Naive thymus-derived CD8-positive, alpha-beta T cell (primary cell): ENCODE results near the gene INSYN2B. TPM values are rescaled to one million over a fixed set of nuclear protein-coding genes. Genes with fewer than 3 reads are reported as not detected.

Experiments used
- ATAC-seq, 2 donors: fragments of 150-1000 bp; cut with Tn5 transposase in 1 of 2; sonication (Bioruptor Pico), chemical (Tn5 transposase) in 1 of 2; 1 replicate in 1 of 2; 2 replicates in 1 of 2; pipeline ENCODE4 v1.10.0; 2021; ENCODE audit warnings: mild to moderate bottlenecking in 2 of 2, moderate library complexity in 2 of 2
- POLR2A ChIA-PET: fragments of 350-600 bp; sonication (Branson Sonifier 250); formaldehyde crosslinking; loops from one replicate; lab custom pipeline; 2021; ENCODE audit warnings: antibody characterized with exemption; lab: Charles Lee
- DNase-seq, 10 donors: peaks; one replicate each; pipeline versions ENCODE4 v3.0.0 to v3.0.0-alpha.2; 2020 to 2022
- H3K27ac Mint-ChIP-seq, 10 donors: one replicate each; pipeline ENCODE4 v1.8.0; 2020 to 2022; ENCODE audit warnings: mild to moderate bottlenecking in 10 of 10, mixed read lengths in 10 of 10, moderate library complexity in 4 of 10, inconsistent platforms in 1 of 10
- H3K27me3 Mint-ChIP-seq, 5 donors: one replicate each; pipeline ENCODE4 v1.8.0; 2021 to 2022; ENCODE audit warnings: mixed read lengths in 5 of 5
- H3K36me3 Mint-ChIP-seq, 3 donors: one replicate each; pipeline ENCODE4 v1.8.0; 2020 to 2022; ENCODE audit warnings: mixed read lengths in 3 of 3, mild to moderate bottlenecking in 2 of 3, inconsistent platforms in 1 of 3
- H3K4me1 Mint-ChIP-seq, 4 donors: one replicate each; pipeline ENCODE4 v1.8.0; 2021 to 2022; ENCODE audit warnings: mixed read lengths in 4 of 4
- H3K4me3 Mint-ChIP-seq, 10 donors: one replicate each; pipeline ENCODE4 v1.8.0; 2020 to 2022; ENCODE audit warnings: mild to moderate bottlenecking in 10 of 10, mixed read lengths in 10 of 10, moderate library complexity in 6 of 10, inconsistent platforms in 1 of 10
- H3K9me3 Mint-ChIP-seq, 9 donors: one replicate each; pipeline ENCODE4 v1.8.0; 2020 to 2022; ENCODE audit warnings: mixed read lengths in 9 of 9, mild to moderate bottlenecking in 3 of 9, inconsistent platforms in 1 of 9, moderate library complexity in 1 of 9
- polyA plus RNA-seq, 3 donors: library from polyadenylated mRNA; unstranded; fragments of 300-500 nt; fragmentation: Illumina TruSeq; gene quantifications; one replicate each; pipeline ENCODE4 v1.2.3, GENCODE V29; 2021
- total RNA-seq, 8 experiments: library from RNA in 2 of 8; stranded (reverse) in 2 of 8; gene quantifications; one replicate each; pipeline ENCODE4 v1.2.3 and lab custom pipeline; 2021 to 2026

INSYN2B gene
- total RNA-seq (not detected), polyA plus RNA-seq (under 1 TPM in 1 of 3 donors, not detected in 2; 0.05 TPM), total RNA-seq (lab: John Stamatoyannopoulos, UW) (0 reads per million in 6 experiments)

- peak within 1 kb of the TSS in 2 of 10 donors; percentile 43 to 52 for H3K27ac Mint-ChIP-seq
- H3K9me3 Mint-ChIP-seq: no peaks in the 10 kb centered on the region
- ATAC-seq: no peak
Measured at GRCh38 chr5:169980418-169981053, at the start of gene INSYN2B. Gene INSYN2B, minus strand, starts transcription at chr5:169980495. Its CDS starts 96,597 bp downstream, at chr5:169883898.

DNA sequence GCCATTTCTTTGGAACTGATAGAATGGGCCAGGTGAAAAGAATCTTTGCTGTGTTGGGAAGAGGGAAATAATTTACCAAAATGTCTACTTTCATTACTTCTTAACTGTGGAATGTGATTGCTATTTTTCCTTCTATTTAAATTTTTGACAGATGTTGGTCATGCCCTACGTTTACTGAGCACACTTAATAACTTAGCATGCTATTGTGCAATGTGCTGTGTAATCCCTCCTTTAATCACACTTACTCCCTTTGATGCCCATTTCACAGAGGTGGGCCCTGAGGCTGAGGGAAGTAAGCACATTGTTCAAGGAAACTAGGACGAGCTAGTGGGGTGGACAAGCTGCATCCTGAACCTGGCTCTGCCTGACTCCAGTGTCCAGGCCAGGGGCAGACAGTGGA is 47.8 kb upstream of the INSYN2B start:
- ATAC-seq (no peak), DNase-seq (no peak)
- Mint-ChIP-seq H3K9me3 (no peaks in the 10 kb centered on the region), H3K27me3 (no peaks in the 10 kb centered on the region), H3K4me3 (no peak overlapping the region), H3K4me1 (peaks cover 0 to 6% (median 0%) of the 10 kb centered on the region in 4 donors), H3K27ac (peak overlapping the region in 1 of 10 donors; percentile 32), H3K36me3 (peaks cover 15 to 93% (median 53%) of the 10 kb centered on the region in 3 donors)
- POLR2A ChIA-PET: no interaction called here

More at GRCh38 chr5:169980418-169981053, at the start of gene INSYN2B:
- no peak for DNase-seq
- no peaks in the 10 kb centered on the region for H3K27me3 Mint-ChIP-seq
- no peak within 1 kb of the TSS for H3K4me3 Mint-ChIP-seq
- POLR2A ChIA-PET: no interaction called here
- peaks cover 0 to 2% (median 0%) of the 10 kb centered on the region in 4 donors for H3K4me1 Mint-ChIP-seq
- peaks cover 18 to 52% (median 24%) of the 10 kb centered on the region in 3 donors for H3K36me3 Mint-ChIP-seq

DNA sequence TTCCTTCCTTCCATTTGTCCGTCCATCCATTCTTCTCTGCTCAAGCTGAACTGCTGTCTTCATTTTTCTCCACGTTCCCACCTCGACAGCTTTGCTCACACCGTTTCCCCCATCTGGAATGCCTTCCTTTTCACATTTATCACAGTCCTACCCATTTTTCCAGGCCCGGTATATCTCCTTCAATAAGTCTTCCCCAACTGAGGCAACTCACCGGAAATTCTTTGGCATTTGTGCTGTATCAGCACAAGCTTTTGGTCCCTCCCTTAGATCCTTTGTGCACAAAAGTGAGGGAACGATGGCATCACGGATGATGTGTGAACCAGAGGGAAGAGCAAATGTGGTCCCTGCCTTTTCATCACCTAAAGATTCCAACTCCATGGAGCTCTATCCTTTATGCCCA is 45.6 kb upstream of the INSYN2B start:
- POLR2A ChIA-PET: no interaction called here
- DNase-seq: no peak
- Mint-ChIP-seq H3K27me3 (no peaks in the 10 kb centered on the region), H3K36me3 (peaks cover 15 to 95% (median 47%) of the 10 kb centered on the region in 3 donors), H3K9me3 (no peaks in the 10 kb centered on the region), H3K27ac (no peak overlapping the region), H3K4me1 (peaks cover 0 to 6% (median 0%) of the 10 kb centered on the region in 4 donors), H3K4me3 (peak overlapping the region in 1 of 10 donors; percentile 52)
- no peak for ATAC-seq

DNA sequence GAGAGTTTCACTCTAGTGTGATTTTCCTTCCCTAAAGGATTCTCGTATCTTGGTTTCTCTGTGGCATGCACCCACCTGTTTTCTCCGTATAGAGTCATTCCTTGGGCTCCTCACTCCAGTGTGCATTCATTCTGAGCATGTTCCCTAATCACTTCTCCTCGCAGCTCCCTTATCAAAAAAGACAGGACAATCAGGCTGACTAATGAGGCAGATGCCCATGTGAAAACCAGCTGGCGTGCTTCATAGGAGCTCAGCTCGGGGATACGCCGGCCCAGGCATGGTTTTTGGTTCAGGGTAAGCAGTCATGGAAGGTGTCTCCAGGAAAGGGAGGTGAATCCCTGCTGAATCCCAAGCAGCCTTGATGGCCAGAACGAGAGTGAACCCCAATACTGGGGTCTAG is 41.2 kb upstream of the INSYN2B start:
- Mint-ChIP-seq H3K36me3 (peaks cover 12 to 88% (median 44%) of the 10 kb centered on the region in 3 donors), H3K27me3 (no peaks in the 10 kb centered on the region), H3K27ac (no peak overlapping the region), H3K4me1 (peaks cover 0 to 6% (median 0%) of the 10 kb centered on the region in 4 donors), H3K4me3 (no peak overlapping the region), H3K9me3 (no peaks in the 10 kb centered on the region)
- ATAC-seq: no peak
- POLR2A ChIA-PET: no interaction called here
- no peak for DNase-seq

DNA sequence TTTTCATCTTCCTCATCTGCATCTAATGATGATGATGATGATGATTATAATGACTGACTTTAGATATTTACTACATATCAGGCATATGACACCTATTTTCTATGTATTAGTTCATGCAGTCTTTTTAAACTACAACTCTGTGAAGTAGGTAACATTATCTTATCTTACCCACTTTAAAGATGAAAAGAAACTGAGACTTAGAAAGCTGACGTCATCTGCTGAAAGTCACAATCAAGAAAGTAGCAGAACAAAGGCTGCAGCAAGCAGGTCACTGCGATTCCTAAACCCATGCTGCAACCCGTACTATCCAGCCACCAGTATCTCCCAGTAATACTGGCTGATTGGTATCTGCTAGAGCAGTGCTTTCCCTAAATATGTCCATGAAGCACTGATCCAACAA is 40.1 kb upstream of the INSYN2B start:
- Mint-ChIP-seq H3K4me3 (no peak overlapping the region), H3K4me1 (peaks cover 0 to 5% (median 0%) of the 10 kb centered on the region in 4 donors), H3K27ac (no peak overlapping the region), H3K36me3 (peaks cover 12 to 87% (median 39%) of the 10 kb centered on the region in 3 donors), H3K27me3 (no peaks in the 10 kb centered on the region), H3K9me3 (no peaks in the 10 kb centered on the region)
- ATAC-seq: no peak
- POLR2A ChIA-PET: no interaction called here
- DNase-seq: no peak

- H3K36me3 Mint-ChIP-seq: peaks cover 17 to 76% (median 48%) of the 10 kb centered on the region in 3 donors
- no peak for DNase-seq
- H3K9me3 Mint-ChIP-seq: no peaks in the 10 kb centered on the region
- POLR2A ChIA-PET: no interaction called here
- H3K4me1 Mint-ChIP-seq: peaks cover 0 to 2% (median 0%) of the 10 kb centered on the region in 4 donors
- ATAC-seq: no peak
- no peak overlapping the region for H3K27ac Mint-ChIP-seq
- H3K4me3 Mint-ChIP-seq: no peak overlapping the region
- no peaks in the 10 kb centered on the region for H3K27me3 Mint-ChIP-seq
Measured at GRCh38 chr5:170012622-170013021, 32.3 kb upstream of the INSYN2B start.

DNA sequence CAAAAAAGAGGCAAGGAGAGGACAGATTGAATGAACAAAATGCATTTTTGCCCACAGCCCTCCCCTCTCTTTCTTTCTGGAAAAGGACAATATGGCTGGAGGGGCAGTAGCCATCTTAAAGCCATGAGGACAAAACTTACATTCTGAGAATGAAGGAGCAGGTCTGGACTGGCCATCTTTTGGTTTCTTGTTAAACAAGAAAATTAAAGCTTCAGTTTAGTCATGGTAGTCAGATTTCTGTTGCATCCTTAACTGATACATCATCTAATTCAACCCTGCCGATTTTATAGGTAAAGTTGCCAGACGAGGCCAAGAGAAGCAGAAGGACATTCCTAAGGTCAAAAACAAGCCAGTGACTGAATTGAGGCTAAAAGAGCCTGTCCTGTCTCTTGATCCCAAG is 31.5 kb upstream of the INSYN2B start:
- H3K36me3 Mint-ChIP-seq: peaks cover 17 to 75% (median 46%) of the 10 kb centered on the region in 3 donors
- H3K9me3 Mint-ChIP-seq: no peaks in the 10 kb centered on the region
- H3K27me3 Mint-ChIP-seq: no peaks in the 10 kb centered on the region
- DNase-seq (no peak), ATAC-seq (no peak)
- H3K4me3 Mint-ChIP-seq: no peak overlapping the region
- no peak overlapping the region for H3K27ac Mint-ChIP-seq
- peaks cover 0 to 2% (median 0%) of the 10 kb centered on the region in 4 donors for H3K4me1 Mint-ChIP-seq
- POLR2A ChIA-PET: no interaction called here

GRCh38 chr5:170010595-170010994 is 30.3 kb upstream of the INSYN2B start:
- Mint-ChIP-seq H3K27ac (peak overlapping the region in 1 of 10 donors; percentile 29), H3K27me3 (no peaks in the 10 kb centered on the region), H3K36me3 (peaks cover 17 to 75% (median 46%) of the 10 kb centered on the region in 3 donors), H3K9me3 (no peaks in the 10 kb centered on the region), H3K4me3 (no peak overlapping the region), H3K4me1 (peaks cover 0 to 2% (median 0%) of the 10 kb centered on the region in 4 donors)
- DNase-seq (no peak), ATAC-seq (no peak)
- POLR2A ChIA-PET: no interaction called here

DNA sequence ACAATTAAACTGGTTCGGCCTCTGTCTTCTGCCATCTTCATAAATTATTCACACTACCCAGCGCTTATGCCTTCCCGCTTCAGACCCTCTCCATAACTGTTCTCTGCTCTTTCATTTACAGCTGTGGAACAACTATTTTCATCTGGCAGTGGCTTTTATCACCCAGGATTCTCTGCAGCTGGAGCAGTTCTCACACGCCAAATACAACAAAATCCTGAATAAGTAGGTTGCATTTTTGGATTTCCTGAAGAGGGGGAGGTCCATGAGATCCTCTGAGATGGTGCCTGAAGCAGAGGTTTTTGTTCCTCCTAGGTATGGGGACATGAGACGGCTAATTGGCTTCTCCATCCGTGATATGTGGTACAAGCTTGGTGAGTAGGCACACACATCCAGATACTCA is 28.1 kb upstream of the INSYN2B start:
- DNase-seq (no peak), ATAC-seq (no peak)
- Mint-ChIP-seq H3K9me3 (peaks cover 0 to 5% (median 0%) of the 10 kb centered on the region in 9 donors), H3K4me3 (no peak overlapping the region), H3K4me1 (no peaks in the 10 kb centered on the region), H3K27ac (peak overlapping the region in 1 of 10 donors; percentile 47), H3K36me3 (peaks cover 24 to 74% (median 56%) of the 10 kb centered on the region in 3 donors), H3K27me3 (no peaks in the 10 kb centered on the region)
- POLR2A ChIA-PET: no interaction called here

GRCh38 chr5:170006021-170006420 is 25.7 kb upstream of the INSYN2B start:
- Mint-ChIP-seq H3K36me3 (peaks cover 30 to 72% (median 60%) of the 10 kb centered on the region in 3 donors), H3K27me3 (no peaks in the 10 kb centered on the region), H3K4me3 (no peak overlapping the region), H3K27ac (no peak overlapping the region), H3K4me1 (peaks cover 0 to 2% (median 0%) of the 10 kb centered on the region in 4 donors), H3K9me3 (peaks cover 0 to 5% (median 0%) of the 10 kb centered on the region in 9 donors)
- POLR2A ChIA-PET: no interaction called here
- ATAC-seq (no peak), DNase-seq (no peak)

DNA sequence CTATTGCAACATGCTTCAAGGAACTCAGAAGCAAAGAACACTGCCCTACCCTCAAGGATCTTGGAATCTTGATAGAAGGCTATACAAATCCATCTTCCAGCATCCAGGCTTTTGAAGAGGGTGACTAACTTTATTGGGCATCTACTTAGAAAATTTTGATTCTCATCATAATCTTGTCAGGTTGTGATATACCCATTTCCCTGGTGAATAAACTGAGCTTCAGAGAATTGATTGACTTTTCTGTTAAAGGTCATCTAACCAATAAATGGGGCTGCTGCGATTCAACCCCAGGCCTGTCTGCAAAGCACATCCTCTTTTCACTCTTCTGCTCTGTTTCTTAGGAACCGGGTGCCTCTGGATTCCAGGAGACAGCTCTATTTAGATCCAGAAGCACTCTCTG is 19.9 kb upstream of the INSYN2B start:
- H3K27me3 Mint-ChIP-seq: no peaks in the 10 kb centered on the region
- POLR2A ChIA-PET: no interaction called here
- ATAC-seq: no peak

GRCh38 chr5:169999621-170000020 is 19.3 kb upstream of the INSYN2B start:
- peaks cover 0 to 5% (median 0%) of the 10 kb centered on the region in 4 donors for H3K4me1 Mint-ChIP-seq
- no peak overlapping the region for H3K4me3 Mint-ChIP-seq
- ATAC-seq: no peak
- peaks cover 45 to 87% (median 82%) of the 10 kb centered on the region in 3 donors for H3K36me3 Mint-ChIP-seq
- POLR2A ChIA-PET: no interaction called here
- H3K27me3 Mint-ChIP-seq: no peaks in the 10 kb centered on the region
- H3K27ac Mint-ChIP-seq: no peak overlapping the region
- peaks cover 0 to 5% (median 0%) of the 10 kb centered on the region in 9 donors for H3K9me3 Mint-ChIP-seq
- DNase-seq: no peak

More for the DNA sequence above, 19.9 kb upstream of the INSYN2B start:
- Mint-ChIP-seq H3K36me3 (peaks cover 43 to 82% (median 80%) of the 10 kb centered on the region in 3 donors), H3K27ac (no peak overlapping the region), H3K9me3 (peaks cover 0 to 5% (median 0%) of the 10 kb centered on the region in 9 donors), H3K4me3 (no peak overlapping the region), H3K4me1 (peaks cover 0 to 4% (median 0%) of the 10 kb centered on the region in 4 donors)
- no peak for DNase-seq

DNA sequence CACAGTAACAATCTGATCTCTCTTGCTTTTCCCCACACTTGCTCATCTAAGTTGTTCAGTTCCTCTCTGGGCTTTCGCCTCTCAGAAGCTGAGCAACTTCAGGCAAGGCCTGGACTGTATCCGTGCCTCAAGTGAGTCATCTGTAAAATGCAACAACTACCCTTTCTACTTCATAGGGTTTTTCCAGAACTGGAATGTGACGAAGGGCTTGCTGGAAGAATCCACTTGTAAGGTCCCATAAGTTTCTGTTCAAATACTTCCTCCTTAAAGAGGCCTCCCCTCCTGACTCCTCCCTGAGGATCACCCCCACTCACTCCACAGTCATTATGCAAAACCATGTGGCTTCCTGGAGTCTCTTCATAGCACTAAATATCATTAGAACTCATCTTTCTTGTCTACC is 17.5 kb upstream of the INSYN2B start:
- no peaks in the 10 kb centered on the region for H3K9me3 Mint-ChIP-seq
- POLR2A ChIA-PET: no interaction called here
- H3K4me1 Mint-ChIP-seq: peaks cover 0 to 8% (median 0%) of the 10 kb centered on the region in 4 donors
- no peak for ATAC-seq
- no peak for DNase-seq
- no peak overlapping the region for H3K4me3 Mint-ChIP-seq
- peaks cover 37 to 90% (median 68%) of the 10 kb centered on the region in 3 donors for H3K36me3 Mint-ChIP-seq
- H3K27ac Mint-ChIP-seq: peak overlapping the region in 2 of 10 donors; percentile 31 to 75
- H3K27me3 Mint-ChIP-seq: no peaks in the 10 kb centered on the region
